HG02885 (cell line): ENCODE measurements around the gene RPL22L1.
"Not testable (repeated sequence)": the region's sequence is repeated elsewhere in the genome, so short reads cannot be mapped to it uniquely, and the experiment has no call there.

Experiments
- ATAC-seq: cut with Tn5 transposase; IDR thresholded peaks from one replicate; pipeline ENCODE4 v1.9.1; 2021; ENCODE audit warnings: mild to moderate bottlenecking; ENCODE audit not compliant: unreplicated experiment, poor library complexity

The RPL22L1 gene

GRCh38 chr3:170836491-170836890 is 33.5 kb downstream of the RPL22L1 start:
- ATAC-seq, result no peak

GRCh38 chr3:170835336-170835735 is 34.7 kb downstream of the RPL22L1 start:
- ATAC-seq, result no peak

- no peak for ATAC-seq
Observed at GRCh38 chr3:170830580-170830979, 39.4 kb downstream of the RPL22L1 start.

DNA sequence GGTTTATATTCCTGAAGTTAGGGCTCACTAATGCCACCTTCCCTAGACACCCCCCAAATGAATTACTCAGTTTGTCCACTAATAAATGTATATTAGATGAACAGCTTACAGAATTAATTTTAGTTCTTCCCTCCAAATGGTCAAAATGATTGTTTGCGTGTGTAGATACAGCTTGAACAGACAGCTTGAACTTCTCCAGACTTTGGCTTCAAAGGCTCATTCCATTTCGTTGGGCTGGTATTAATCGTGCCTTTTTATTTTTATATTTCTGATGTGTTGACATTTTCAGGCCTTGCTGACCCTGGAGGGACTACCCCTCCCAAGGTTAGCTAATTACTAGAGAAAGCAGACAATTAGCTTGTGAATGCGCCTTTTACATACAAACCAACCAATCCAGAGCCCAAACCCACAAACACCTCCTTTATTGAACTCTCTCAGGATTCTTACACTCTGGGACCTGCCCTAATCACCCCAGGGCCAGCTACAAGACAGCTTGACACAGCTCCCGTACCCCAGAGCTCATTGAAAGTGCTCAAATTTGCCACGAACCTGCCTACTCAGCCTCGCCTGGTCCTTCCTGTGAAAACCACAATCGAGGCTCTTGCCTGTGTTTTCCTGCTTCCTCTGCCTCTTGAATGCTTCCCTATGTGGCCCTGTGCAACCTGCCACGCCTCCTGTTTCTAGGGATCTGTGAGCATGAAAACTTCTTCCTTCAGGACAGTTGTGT is 40.3 kb downstream of the RPL22L1 start:
- ATAC-seq, result no peak

DNA sequence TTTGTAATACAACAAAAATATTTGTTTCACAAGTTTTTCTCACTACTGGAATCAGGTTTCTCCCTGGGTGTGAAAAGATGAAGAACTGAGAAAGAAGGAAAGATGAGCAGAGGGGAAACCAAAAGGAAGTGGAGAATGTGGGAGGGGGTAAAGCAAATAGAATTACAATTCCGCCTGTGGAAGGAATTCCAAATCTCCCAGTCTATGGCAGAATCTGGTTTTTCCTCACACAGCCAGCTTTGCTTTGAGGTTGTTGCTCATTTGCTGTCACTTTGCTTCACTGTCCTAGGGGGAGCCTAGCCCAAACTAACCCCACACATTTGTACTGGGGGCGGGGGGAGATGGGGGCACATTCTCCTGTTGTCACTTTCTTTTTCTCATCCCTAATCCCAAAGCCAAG is 43.9 kb downstream of the RPL22L1 start:
- no peak for ATAC-seq

- ATAC-seq, result not testable (repeated sequence)
Observed at GRCh38 chr3:170823562-170823961, 46.4 kb downstream of the RPL22L1 start.

- ATAC-seq, result not testable (repeated sequence)
Observed at GRCh38 chr3:170818325-170818724, 51.7 kb downstream of the RPL22L1 start.

GRCh38 chr3:170817471-170817870 is 52.5 kb downstream of the RPL22L1 start:
- ATAC-seq, result not testable (repeated sequence)

GRCh38 chr3:170816841-170817240 is 53.2 kb downstream of the RPL22L1 start:
- ATAC-seq, result no peak

DNA sequence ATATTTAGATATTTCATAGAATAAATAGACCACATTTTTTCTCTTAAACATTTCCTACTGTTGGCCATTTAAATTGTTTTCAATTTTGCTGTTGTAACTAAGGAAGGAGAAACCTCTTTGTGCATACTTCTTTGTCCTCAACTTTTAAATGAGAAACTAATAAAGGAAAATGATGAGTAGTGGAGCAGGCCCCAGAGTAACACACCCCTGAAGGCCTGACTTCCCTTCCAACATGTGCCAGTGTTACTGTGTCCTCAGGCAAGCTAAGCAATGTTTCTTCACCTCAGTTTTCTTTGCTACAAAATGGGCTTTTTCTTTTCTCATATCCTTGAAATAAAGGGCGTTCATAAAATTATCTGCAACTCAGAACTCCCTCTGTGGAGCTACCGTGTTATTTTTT is 53.7 kb downstream of the RPL22L1 start:
- ATAC-seq, result no peak

GRCh38 chr3:170815936-170816335 is 54.1 kb downstream of the RPL22L1 start:
- no peak for ATAC-seq

DNA sequence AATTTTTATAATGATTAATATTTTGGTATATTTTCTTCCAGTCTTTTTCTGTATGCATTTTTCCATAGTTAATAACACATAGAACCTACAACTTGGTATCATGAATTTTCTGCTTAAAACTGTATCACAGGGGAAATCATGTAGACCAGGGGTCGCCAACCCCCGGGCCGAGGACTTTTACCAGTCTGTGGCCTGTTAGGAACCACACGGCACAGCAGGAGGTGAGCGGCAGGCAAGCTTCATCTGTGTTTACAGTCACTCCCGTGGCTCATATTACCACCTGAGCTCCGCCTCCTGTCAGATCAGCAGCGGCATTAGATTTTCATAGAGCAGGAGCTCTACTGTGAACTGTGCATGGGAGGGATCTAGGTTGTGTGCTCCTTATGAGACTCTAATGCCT is 54.7 kb downstream of the RPL22L1 start:
- ATAC-seq, result no peak
